HL-60/S4 (cell line): ENCODE measurements around the gene UMODL1.

ENCODE experiments used
- in situ Hi-C: fragments of 300-500 bp; cut with MboI; formaldehyde crosslinking; loops from 2 replicates; pipeline ENCODE4 v1.14.3; 2022; ENCODE audit warnings: low sequenced_read_pairs

The UMODL1 gene

GRCh38 chr21:42057851-42058437, 13.2 kb upstream of the UMODL1 start:
- in situ Hi-C loops = loop anchor here (25.0 kb wide), 1 partner anchor 446 kb away; no protein-coding TSS in a partner anchor

GRCh38 chr21:42058631-42059111, 12.4 kb upstream of the UMODL1 start:
- in situ Hi-C loops = loop anchor here (25.0 kb wide), 1 partner anchor 446 kb away; no protein-coding TSS in a partner anchor

GRCh38 chr21:42059141-42059540, 12.0 kb upstream of the UMODL1 start:
- in situ Hi-C loops = loop anchor here (25.0 kb wide), 1 partner anchor 447 kb away; no protein-coding TSS in a partner anchor

- in situ Hi-C loops = loop anchor here (25.0 kb wide), 1 partner anchor 447 kb away; no protein-coding TSS in a partner anchor
These were observed 11.4 kb upstream of the UMODL1 start for GRCh38 chr21:42059721-42060120.

GRCh38 chr21:42060166-42060565, 11.0 kb upstream of the UMODL1 start:
- in situ Hi-C loops = loop anchor here (25.0 kb wide), 1 partner anchor 448 kb away; no protein-coding TSS in a partner anchor

GRCh38 chr21:42061195-42061985, 9.7 kb upstream of the UMODL1 start:
- in situ Hi-C loops = loop anchor here (25.0 kb wide), 1 partner anchor 449 kb away; no protein-coding TSS in a partner anchor

GRCh38 chr21:42061986-42062235, 9.2 kb upstream of the UMODL1 start:
- in situ Hi-C loops = loop anchor here (25.0 kb wide), 1 partner anchor 450 kb away; no protein-coding TSS in a partner anchor

GRCh38 chr21:42062236-42063022, 8.7 kb upstream of the UMODL1 start:
- in situ Hi-C loops = loop anchor here (25.0 kb wide), 1 partner anchor 450 kb away; no protein-coding TSS in a partner anchor

- in situ Hi-C loops = loop anchor here (25.0 kb wide), 1 partner anchor 451 kb away; no protein-coding TSS in a partner anchor
These were observed 7.9 kb upstream of the UMODL1 start for GRCh38 chr21:42063191-42063570.

- in situ Hi-C loops = loop anchor here (25.0 kb wide), 1 partner anchor 452 kb away; no protein-coding TSS in a partner anchor
These were observed 7.3 kb upstream of the UMODL1 start for GRCh38 chr21:42063571-42064521.

- in situ Hi-C loops = loop anchor here (25.0 kb wide), 1 partner anchor 454 kb away; no protein-coding TSS in a partner anchor
These were observed 4.6 kb upstream of the UMODL1 start for GRCh38 chr21:42066521-42066920.

GRCh38 chr21:42067531-42068255, 3.4 kb upstream of the UMODL1 start:
- in situ Hi-C loops = loop anchor here (25.0 kb wide), 1 partner anchor 455 kb away; no protein-coding TSS in a partner anchor

GRCh38 chr21:42068256-42068545, 2.9 kb upstream of the UMODL1 start:
- in situ Hi-C loops = loop anchor here (25.0 kb wide), 1 partner anchor 456 kb away; no protein-coding TSS in a partner anchor

- in situ Hi-C loops = loop anchor here (25.0 kb wide), 1 partner anchor 456 kb away; no protein-coding TSS in a partner anchor
These were observed 2.5 kb upstream of the UMODL1 start for GRCh38 chr21:42068592-42068991.

- in situ Hi-C loops = loop anchor here (25.0 kb wide), 1 partner anchor 457 kb away; no protein-coding TSS in a partner anchor
These were observed 1.8 kb upstream of the UMODL1 start for GRCh38 chr21:42069327-42069726.

- in situ Hi-C loops = loop anchor here (25.0 kb wide), 1 partner anchor 458 kb away; no protein-coding TSS in a partner anchor
These were observed 1.3 kb upstream of the UMODL1 start for GRCh38 chr21:42069843-42070242.

- in situ Hi-C loops = loop anchor here (25.0 kb wide), 1 partner anchor 461 kb away; no protein-coding TSS in a partner anchor
These were observed 2.3 kb downstream of the UMODL1 start for GRCh38 chr21:42073145-42074099.
